Measurements from ENCODE around the gene GP5.

GP5 gene

GRCh38 chr3:194348354-194348753, 50.7 kb downstream of the GP5 start:
- no peak for DNase-seq (ENCODE audit: low read depth, low spot score)

GRCh38 chr3:194346621-194347020, 52.4 kb downstream of the GP5 start:
- no peaks in the 10 kb centered on the region for H3K9me3 ChIP-seq (ENCODE audit: low read depth, low read length)
- no peak overlapping the region for H3K4me3 ChIP-seq
- no peak overlapping the region for H3K9ac ChIP-seq (ENCODE audit: insufficient read length)
- TF ChIP-seq EZH2 (IDR thresholded peaks at IDR 0.05) (no peak), FOXP2 (optimal IDR thresholded peaks at IDR 0.05; ENCODE audit: control extremely low read depth, extremely low read length, insufficient read depth) (no peak), POLR2AphosphoS5 (IDR thresholded peaks at IDR 0.05; ENCODE audit: borderline replicate concordance, low read depth, low read length) (no peak)
- no peak overlapping the region for H3K27ac ChIP-seq
- no peak for DNase-seq (ENCODE audit: low read depth, low spot score)
- H3K36me3 ChIP-seq (ENCODE audit: insufficient read depth, low read length): no peaks in the 10 kb centered on the region

More at GRCh38 chr3:194348354-194348753, 50.7 kb downstream of the GP5 start:
- no peak overlapping the region for H3K9ac ChIP-seq (ENCODE audit: insufficient read length)
- H3K27ac ChIP-seq: no peak overlapping the region
- TF ChIP-seq FOXP2 (optimal IDR thresholded peaks at IDR 0.05; ENCODE audit: control extremely low read depth, extremely low read length, insufficient read depth) (no peak), EZH2 (IDR thresholded peaks at IDR 0.05) (no peak), POLR2AphosphoS5 (IDR thresholded peaks at IDR 0.05; ENCODE audit: borderline replicate concordance, low read depth, low read length) (no peak)
- no peak overlapping the region for H3K4me3 ChIP-seq
- no peaks in the 10 kb centered on the region for H3K36me3 ChIP-seq (ENCODE audit: insufficient read depth, low read length)
- H3K9me3 ChIP-seq (ENCODE audit: low read depth, low read length): no peaks in the 10 kb centered on the region

- TF ChIP-seq POLR2AphosphoS5 (IDR thresholded peaks at IDR 0.05; ENCODE audit: borderline replicate concordance, low read depth, low read length): no peak
- TF ChIP-seq EZH2 (IDR thresholded peaks at IDR 0.05): no peak
- TF ChIP-seq FOXP2 (optimal IDR thresholded peaks at IDR 0.05; ENCODE audit: control extremely low read depth, extremely low read length, insufficient read depth): no peak
- DNase-seq (ENCODE audit: low read depth, low spot score): no peak
- Histone ChIP-seq H3K9ac (ENCODE audit: insufficient read length) (no peak overlapping the region), H3K27ac (no peak overlapping the region), H3K9me3 (ENCODE audit: low read depth, low read length) (no peaks in the 10 kb centered on the region), H3K4me3 (no peak overlapping the region), H3K36me3 (ENCODE audit: insufficient read depth, low read length) (no peaks in the 10 kb centered on the region)
These were observed 53.0 kb downstream of the GP5 start for GRCh38 chr3:194346035-194346434.

Data from SK-N-MC (cell line).